ENCODE measurements around the gene SIK1. TPM values are rescaled to one million over a fixed set of nuclear protein-coding genes. Genes with fewer than 3 reads are reported as not detected.
"Not testable (repeated sequence)": the region's sequence is repeated elsewhere in the genome, so short reads cannot be mapped to it uniquely, and the experiment has no call there.

The SIK1 gene
- total and polyA plus RNA-seq, 2 experiments from 2014 or later: 0.44 to 0.48 TPM

- H3K4me3 ChIP-seq; DNase-seq (ENCODE audit: low read depth in 1 of 2, low spot score in 1 of 2); H3K9me3 ChIP-seq (ENCODE audit: low read depth); H3K36me3 ChIP-seq; H3K27me3 ChIP-seq; H3K4me1 ChIP-seq (ENCODE audit: low read depth); H3K27ac ChIP-seq: not testable (repeated sequence)
Measured at GRCh38 chr21:43426004-43426403, 927 bp downstream of the SIK1 start.

GRCh38 chr21:43419475-43419874, 7.5 kb downstream of the SIK1 start:
- not testable (repeated sequence) for DNase-seq (ENCODE audit: low read depth in 1 of 2, low spot score in 1 of 2)

GRCh38 chr21:43414576-43414975, 12.4 kb downstream of the SIK1 start:
- DNase-seq (ENCODE audit: low read depth in 1 of 2, low spot score in 1 of 2); H3K27me3 ChIP-seq; H3K4me3 ChIP-seq: not testable (repeated sequence)

More at GRCh38 chr21:43419475-43419874, 7.5 kb downstream of the SIK1 start:
- not testable (repeated sequence) for H3K27me3 ChIP-seq; H3K27ac ChIP-seq; H3K9me3 ChIP-seq (ENCODE audit: low read depth); H3K36me3 ChIP-seq; H3K4me3 ChIP-seq; H3K4me1 ChIP-seq (ENCODE audit: low read depth)

GRCh38 chr21:43412020-43412788, 14.7 kb downstream of the SIK1 start:
- H3K4me1 ChIP-seq (ENCODE audit: low read depth); H3K36me3 ChIP-seq; H3K27ac ChIP-seq; DNase-seq (ENCODE audit: low read depth in 1 of 2, low spot score in 1 of 2); H3K9me3 ChIP-seq (ENCODE audit: low read depth); H3K27me3 ChIP-seq; H3K4me3 ChIP-seq: not testable (repeated sequence)

More at GRCh38 chr21:43414576-43414975, 12.4 kb downstream of the SIK1 start:
- H3K27ac ChIP-seq; H3K9me3 ChIP-seq (ENCODE audit: low read depth); H3K36me3 ChIP-seq; H3K4me1 ChIP-seq (ENCODE audit: low read depth): not testable (repeated sequence)

GRCh38 chr21:43410456-43411068, 16.4 kb downstream of the SIK1 start:
- H3K36me3 ChIP-seq; H3K4me3 ChIP-seq; H3K27me3 ChIP-seq; H3K4me1 ChIP-seq (ENCODE audit: low read depth); H3K27ac ChIP-seq; H3K9me3 ChIP-seq (ENCODE audit: low read depth); DNase-seq (ENCODE audit: low read depth in 1 of 2, low spot score in 1 of 2): not testable (repeated sequence)

GRCh38 chr21:43407139-43407538, 19.8 kb downstream of the SIK1 start:
- not testable (repeated sequence) for H3K27me3 ChIP-seq; H3K9me3 ChIP-seq (ENCODE audit: low read depth); H3K4me1 ChIP-seq (ENCODE audit: low read depth); H3K36me3 ChIP-seq; H3K27ac ChIP-seq; H3K4me3 ChIP-seq; DNase-seq (ENCODE audit: low read depth in 1 of 2, low spot score in 1 of 2)

- not testable (repeated sequence) for H3K4me1 ChIP-seq (ENCODE audit: low read depth)
Measured at GRCh38 chr21:43404450-43404849, 22.5 kb downstream of the SIK1 start.

GRCh38 chr21:43403651-43404430, 23.1 kb downstream of the SIK1 start:
- not testable (repeated sequence) for H3K27me3 ChIP-seq; H3K27ac ChIP-seq; H3K4me1 ChIP-seq (ENCODE audit: low read depth); H3K9me3 ChIP-seq (ENCODE audit: low read depth); H3K36me3 ChIP-seq; H3K4me3 ChIP-seq; DNase-seq (ENCODE audit: low read depth in 1 of 2, low spot score in 1 of 2)

More at GRCh38 chr21:43404450-43404849, 22.5 kb downstream of the SIK1 start:
- not testable (repeated sequence) for DNase-seq (ENCODE audit: low read depth in 1 of 2, low spot score in 1 of 2); H3K27ac ChIP-seq; H3K4me3 ChIP-seq; H3K27me3 ChIP-seq; H3K36me3 ChIP-seq; H3K9me3 ChIP-seq (ENCODE audit: low read depth)

- DNase-seq (ENCODE audit: low read depth in 1 of 2, low spot score in 1 of 2); H3K4me1 ChIP-seq (ENCODE audit: low read depth); H3K9me3 ChIP-seq (ENCODE audit: low read depth); H3K4me3 ChIP-seq; H3K36me3 ChIP-seq; H3K27me3 ChIP-seq; H3K27ac ChIP-seq: not testable (repeated sequence)
Measured at GRCh38 chr21:43401125-43401524, 25.8 kb downstream of the SIK1 start.

GRCh38 chr21:43399595-43400015, 27.3 kb downstream of the SIK1 start:
- not testable (repeated sequence) for H3K27me3 ChIP-seq; H3K4me3 ChIP-seq; H3K4me1 ChIP-seq (ENCODE audit: low read depth); DNase-seq (ENCODE audit: low read depth in 1 of 2, low spot score in 1 of 2); H3K27ac ChIP-seq; H3K36me3 ChIP-seq; H3K9me3 ChIP-seq (ENCODE audit: low read depth)

GRCh38 chr21:43399136-43399535, 27.8 kb downstream of the SIK1 start:
- not testable (repeated sequence) for H3K27me3 ChIP-seq; H3K36me3 ChIP-seq; H3K27ac ChIP-seq; H3K4me1 ChIP-seq (ENCODE audit: low read depth); H3K4me3 ChIP-seq; DNase-seq (ENCODE audit: low read depth in 1 of 2, low spot score in 1 of 2); H3K9me3 ChIP-seq (ENCODE audit: low read depth)

GRCh38 chr21:43398533-43398932, 28.4 kb downstream of the SIK1 start:
- not testable (repeated sequence) for H3K4me3 ChIP-seq; H3K27me3 ChIP-seq; H3K27ac ChIP-seq; H3K9me3 ChIP-seq (ENCODE audit: low read depth); DNase-seq (ENCODE audit: low read depth in 1 of 2, low spot score in 1 of 2); H3K36me3 ChIP-seq; H3K4me1 ChIP-seq (ENCODE audit: low read depth)

GRCh38 chr21:43398000-43398399, 28.9 kb downstream of the SIK1 start:
- H3K4me1 ChIP-seq (ENCODE audit: low read depth); H3K9me3 ChIP-seq (ENCODE audit: low read depth); H3K36me3 ChIP-seq; H3K27me3 ChIP-seq; H3K4me3 ChIP-seq; H3K27ac ChIP-seq; DNase-seq (ENCODE audit: low read depth in 1 of 2, low spot score in 1 of 2): not testable (repeated sequence)

GRCh38 chr21:43397439-43397808, 29.5 kb downstream of the SIK1 start:
- H3K27ac ChIP-seq; H3K4me3 ChIP-seq; H3K27me3 ChIP-seq; H3K4me1 ChIP-seq (ENCODE audit: low read depth); DNase-seq (ENCODE audit: low read depth in 1 of 2, low spot score in 1 of 2); H3K9me3 ChIP-seq (ENCODE audit: low read depth); H3K36me3 ChIP-seq: not testable (repeated sequence)

Data from cardiac muscle cell (in vitro differentiated cells and primary cell).